Osteoblast (primary cell): ENCODE results near the gene GRID1. TPM values are rescaled to one million over a fixed set of nuclear protein-coding genes. Genes with fewer than 3 reads are reported as not detected.

Source experiments
- DNase-seq: peaks from one replicate; pipeline ENCODE4 v3.0.0; 2011; ENCODE audit warnings: low spot score, mixed read lengths; ENCODE audit not compliant: insufficient read length; ENCODE audit errors: missing footprints
- H2AFZ ChIP-seq: 2 replicates; pipeline ENCODE4 v1.6.0; 2011; ENCODE audit warnings: mild to moderate bottlenecking, low read length
- H3K27ac ChIP-seq: 2 replicates; pipeline ENCODE4 v1.5.1; 2011; ENCODE audit warnings: mild to moderate bottlenecking, low read depth, low read length, moderate library complexity
- H3K27me3 ChIP-seq: 2 replicates; pipeline ENCODE4 v1.6.0; 2012; ENCODE audit warnings: mild to moderate bottlenecking, control low read depth, inconsistent platforms, low read length, moderate library complexity; ENCODE audit not compliant: insufficient read depth
- H3K36me3 ChIP-seq: 2 replicates; pipeline ENCODE4 v1.5.1; 2011; ENCODE audit warnings: mild to moderate bottlenecking, low read length, control low read depth, moderate library complexity; ENCODE audit not compliant: insufficient read depth
- H3K4me1 ChIP-seq: 2 replicates; pipeline ENCODE4 v1.5.1; 2011; ENCODE audit warnings: mild to moderate bottlenecking, low read length, control low read depth, moderate library complexity; ENCODE audit not compliant: insufficient read depth
- H3K4me2 ChIP-seq: 2 replicates; pipeline ENCODE4 v1.6.0; 2011; ENCODE audit warnings: mild to moderate bottlenecking, low read length; ENCODE audit not compliant: insufficient read depth
- H3K4me3 ChIP-seq: fragments of 200-600 bp; sonication (generic); 3 replicates; pipeline ENCODE4 v1.5.1; 2012; ENCODE audit warnings: mild to moderate bottlenecking, low read length, inconsistent platforms; ENCODE audit not compliant: insufficient read depth
- H3K79me2 ChIP-seq: 2 replicates; pipeline ENCODE4 v1.6.0; 2012; ENCODE audit warnings: mild to moderate bottlenecking, low read length, control low read depth, inconsistent platforms; ENCODE audit not compliant: insufficient read depth
- H3K9me3 ChIP-seq: 2 replicates; pipeline ENCODE4 v1.5.1; 2011; ENCODE audit warnings: low read depth, low read length, control low read depth
- H4K20me1 ChIP-seq: 2 replicates; pipeline ENCODE4 v1.6.0; 2012; ENCODE audit warnings: mild to moderate bottlenecking, low read length, control low read depth; ENCODE audit not compliant: insufficient read depth
- CTCF ChIP-seq: IDR thresholded peaks from 2 replicates; pipeline ENCODE4 v1.5.1; 2011; ENCODE audit warnings: mild to moderate bottlenecking, low read depth, low read length, moderate library complexity; ENCODE audit errors: extremely low read depth
- total RNA-seq: library from RNA; depleted of rRNA; stranded (reverse); fragments of >200 nt; gene quantifications from 2 replicates; pipeline ENCODE4 v1.2.3, GENCODE V29; 2012

GRID1 gene
- total RNA-seq, 1 donor: not detected

- no peak overlapping the region for H3K4me2 ChIP-seq
- no peak overlapping the region for H2AFZ ChIP-seq
- no peak for TF ChIP-seq CTCF
- H3K4me1 ChIP-seq: no peaks in the 10 kb centered on the region
- H3K27ac ChIP-seq: no peak overlapping the region
- H4K20me1 ChIP-seq: no peaks in the 10 kb centered on the region
- peak; percentile 55 for DNase-seq
- H3K9me3 ChIP-seq: no peaks in the 10 kb centered on the region
- H3K79me2 ChIP-seq: no peaks in the 10 kb centered on the region
- H3K27me3 ChIP-seq: no peaks in the 10 kb centered on the region
- H3K36me3 ChIP-seq: no peaks in the 10 kb centered on the region
- H3K4me3 ChIP-seq: no peak overlapping the region
Measured at GRCh38 chr10:86263907-86264306, 102.7 kb downstream of the GRID1 start.

GRCh38 chr10:86263209-86263608, 103.4 kb downstream of the GRID1 start:
- Histone ChIP-seq H3K79me2 (no peaks in the 10 kb centered on the region), H3K9me3 (no peaks in the 10 kb centered on the region), H3K4me3 (no peak overlapping the region), H3K27me3 (no peaks in the 10 kb centered on the region), H3K27ac (no peak overlapping the region), H2AFZ (no peak overlapping the region), H4K20me1 (no peaks in the 10 kb centered on the region), H3K4me2 (no peak overlapping the region), H3K4me1 (no peaks in the 10 kb centered on the region), H3K36me3 (no peaks in the 10 kb centered on the region)
- TF ChIP-seq CTCF: no peak
- no peak for DNase-seq

GRCh38 chr10:86262688-86263181, 103.9 kb downstream of the GRID1 start:
- Histone ChIP-seq H3K27me3 (no peaks in the 10 kb centered on the region), H3K4me2 (no peak overlapping the region), H3K27ac (no peak overlapping the region), H3K36me3 (no peaks in the 10 kb centered on the region), H3K9me3 (no peaks in the 10 kb centered on the region), H3K4me3 (no peak overlapping the region), H4K20me1 (no peaks in the 10 kb centered on the region), H3K4me1 (no peaks in the 10 kb centered on the region), H2AFZ (no peak overlapping the region), H3K79me2 (no peaks in the 10 kb centered on the region)
- no peak for TF ChIP-seq CTCF
- DNase-seq: peak; percentile 58

GRCh38 chr10:86261941-86262687, 104.5 kb downstream of the GRID1 start:
- H3K4me2 ChIP-seq: no peak overlapping the region
- DNase-seq: peak; percentile 81
- H3K27ac ChIP-seq: no peak overlapping the region
- H3K4me1 ChIP-seq: no peaks in the 10 kb centered on the region
- TF ChIP-seq CTCF: no peak
- no peak overlapping the region for H3K4me3 ChIP-seq
- H3K27me3 ChIP-seq: no peaks in the 10 kb centered on the region
- H3K79me2 ChIP-seq: no peaks in the 10 kb centered on the region
- H3K36me3 ChIP-seq: no peaks in the 10 kb centered on the region
- no peaks in the 10 kb centered on the region for H3K9me3 ChIP-seq
- no peak overlapping the region for H2AFZ ChIP-seq
- no peaks in the 10 kb centered on the region for H4K20me1 ChIP-seq
